Caco-2 (cell line): ENCODE data around the gene NCKAP5. TPM values are rescaled to one million over a fixed set of nuclear protein-coding genes. Genes with fewer than 3 reads are reported as not detected.

Experiments used
- BruUV-seq: library from RNA; stranded (reverse); fragments of 400-500 nt; replicated peaks from 2 replicates; lab custom pipeline; 2021; lab: Mats Ljungman, UMichigan
- CTCF ChIA-PET: fragments of 300-600 bp; sonication (Branson Sonifier 250); formaldehyde crosslinking; loops from one replicate; lab custom pipeline; 2022; ENCODE audit warnings: antibody characterized with exemption; lab: Charles Lee
- POLR2A ChIA-PET: fragments of 300-600 bp; sonication (Branson Sonifier 250); formaldehyde crosslinking; loops from one replicate; lab custom pipeline; 2022; ENCODE audit warnings: antibody characterized with exemption; lab: Charles Lee
- DNase-seq, 2 experiments: peaks; one replicate each; pipeline versions ENCODE4 v3.0.0 to v3.0.0-alpha.2; 2020 to 2022
- H3K27me3 ChIP-seq: replicated peaks from 2 replicates; pipeline ENCODE4 v1.6.0; 2011; ENCODE audit warnings: low read length; ENCODE audit not compliant: control insufficient read depth, insufficient read depth
- H3K36me3 ChIP-seq: 2 replicates; pipeline ENCODE4 v1.5.1; 2011; ENCODE audit warnings: low read length; ENCODE audit not compliant: control insufficient read depth, insufficient read depth
- H3K4me1 ChIP-seq: fragments of 250-450 bp; sonication (Bioruptor Pico); 2 replicates; pipeline ENCODE4 v1.5.1; 2020; ENCODE audit warnings: mild to moderate bottlenecking
- H3K4me3 ChIP-seq: 2 replicates; pipeline ENCODE4 v1.5.1; 2011; ENCODE audit warnings: low read depth, mild to moderate bottlenecking, control low read depth, low read length
- H3K9me3 ChIP-seq: fragments of 250-450 bp; sonication (Bioruptor Pico); 2 replicates; pipeline ENCODE4 v1.5.1; 2020; ENCODE audit warnings: mild to moderate bottlenecking, moderate library complexity
- H3K27ac Mint-ChIP-seq: one replicate; pipeline ENCODE4 v1.8.0; 2022; ENCODE audit warnings: mixed read lengths; ENCODE audit not compliant: unreplicated experiment
- H3K27me3 Mint-ChIP-seq: one replicate; pipeline ENCODE4 v1.8.0; 2022; ENCODE audit warnings: mixed read lengths; ENCODE audit not compliant: insufficient read depth, unreplicated experiment
- H3K36me3 Mint-ChIP-seq: one replicate; pipeline ENCODE4 v1.8.0; 2022; ENCODE audit warnings: mild to moderate bottlenecking, mixed read lengths; ENCODE audit not compliant: insufficient read depth, unreplicated experiment
- H3K4me1 Mint-ChIP-seq: one replicate; pipeline ENCODE4 v1.8.0; 2022; ENCODE audit warnings: low read depth, mixed read lengths; ENCODE audit not compliant: unreplicated experiment
- H3K4me3 Mint-ChIP-seq: one replicate; pipeline ENCODE4 v1.8.0; 2022; ENCODE audit warnings: mild to moderate bottlenecking, moderate library complexity, mixed read lengths; ENCODE audit not compliant: unreplicated experiment
- H3K9me3 Mint-ChIP-seq: one replicate; pipeline ENCODE4 v1.8.0; 2022; ENCODE audit warnings: mixed read lengths; ENCODE audit not compliant: unreplicated experiment
- CTCF ChIP-seq, 2 experiments: fragments of 200-600 bp in 1 of 2; IDR thresholded peaks; 1 replicate in 1 of 2; 2 replicates in 1 of 2; pipeline versions ENCODE4 v1.5.1 to v1.8.0; 2011 to 2022; ENCODE audit warnings: antibody characterized with exemption in 1 of 2, control low read depth in 1 of 2, inconsistent platforms in 1 of 2, low read depth in 1 of 2, low read length in 1 of 2, mild to moderate bottlenecking in 1 of 2, moderate library complexity in 1 of 2; ENCODE audit not compliant: insufficient read depth in 1 of 2, severe bottlenecking in 1 of 2, unreplicated experiment in 1 of 2
- intact Hi-C: fragments of 100-400 bp; cut with micrococcal nuclease; formaldehyde crosslinking; loops from one replicate; pipeline ENCODE4 v1.10.0; 2022; ENCODE audit not compliant: unreplicated experiment
- total RNA-seq: library from RNA; stranded (reverse); gene quantifications from 2 replicates; pipeline ENCODE4 v1.2.3, GENCODE V29; 2022

NCKAP5 gene
- total RNA-seq, 1 experiment from 2014 or later, result 3.8 TPM

DNA sequence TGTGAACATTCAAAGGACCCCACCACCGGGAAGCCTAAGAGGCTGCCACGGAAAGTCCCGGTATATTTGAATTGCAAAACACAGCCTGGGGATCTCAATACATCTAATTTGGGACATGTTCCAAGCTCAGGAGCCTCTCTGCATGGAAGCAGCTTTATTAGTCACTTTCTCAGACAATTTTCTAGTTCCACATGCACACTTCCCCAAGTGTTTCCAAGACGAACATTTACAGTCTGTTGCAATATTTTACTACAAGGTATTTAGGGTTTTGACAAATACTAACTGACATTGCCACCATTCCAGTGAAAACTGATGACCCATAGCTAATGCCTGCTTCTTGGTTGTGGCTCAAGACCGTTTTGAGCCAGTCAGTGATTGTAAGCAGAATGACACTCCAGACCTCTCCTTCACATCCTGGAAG lies 145.3 kb downstream of the NCKAP5 start:
- H3K4me1 ChIP-seq, result peaks cover 23% of the 10 kb centered on the region
- no peak for TF ChIP-seq CTCF (IDR thresholded peaks at IDR 0.05; ENCODE audit: insufficient read depth in 1 of 2, low read depth in 1 of 2, low read length in 1 of 2, severe bottlenecking in 1 of 2, unreplicated experiment in 1 of 2)
- CTCF ChIA-PET, result interaction anchor here (0.9 kb wide), 1 partner anchor 145 kb away, joined by 3 read pairs; the partner anchor contains the start of gene NCKAP5

GRCh38 chr2:133421516-133422324 lies 146.5 kb downstream of the NCKAP5 start:
- peak; percentile 52 to 63 for DNase-seq
- H3K4me1 Mint-ChIP-seq, result peaks cover 27% of the 10 kb centered on the region
- Histone ChIP-seq H3K27me3 (no peaks in the 10 kb centered on the region), H3K36me3 (no peaks in the 10 kb centered on the region), H3K9me3 (no peaks in the 10 kb centered on the region), H3K4me1 (peaks cover 26% of the 10 kb centered on the region), H3K4me3 (no peak overlapping the region)
- BruUV-seq, result no TSS peak
- H3K9me3 Mint-ChIP-seq, result no peaks in the 10 kb centered on the region
- peak overlapping the region; percentile 36 for H3K27ac Mint-ChIP-seq
- no peak for TF ChIP-seq CTCF (IDR thresholded peaks at IDR 0.05; ENCODE audit: insufficient read depth in 1 of 2, low read depth in 1 of 2, low read length in 1 of 2, severe bottlenecking in 1 of 2, unreplicated experiment in 1 of 2)
- H3K36me3 Mint-ChIP-seq, result no peaks in the 10 kb centered on the region
- no peaks in the 10 kb centered on the region for H3K27me3 Mint-ChIP-seq
- H3K4me3 Mint-ChIP-seq, result peak overlapping the region; percentile 60
- intact Hi-C loops, result loop anchor here (1.0 to 5.0 kb wide), 2 partner anchors 140 to 346 kb away; no protein-coding TSS in a partner anchor
- POLR2A ChIA-PET, result interaction anchor here (0.6 kb wide), 1 partner anchor 410 kb away, joined by 3 read pairs; no protein-coding TSS in a partner anchor
- CTCF ChIA-PET, result interaction anchor here (0.5 to 1.9 kb wide), 7 partner anchors 13 to 358 kb away, joined by 3 to 13 read pairs (median 5); no protein-coding TSS in a partner anchor

More for the DNA sequence above, 145.3 kb downstream of the NCKAP5 start:
- no peak for DNase-seq
- no peaks in the 10 kb centered on the region for H3K36me3 Mint-ChIP-seq
- no TSS peak for BruUV-seq
- Histone ChIP-seq H3K4me3 (no peak overlapping the region), H3K9me3 (no peaks in the 10 kb centered on the region), H3K27me3 (no peaks in the 10 kb centered on the region), H3K36me3 (no peaks in the 10 kb centered on the region)
- intact Hi-C loops, result loop anchor here (5.0 kb wide), 1 partner anchor 344 kb away; no protein-coding TSS in a partner anchor
- POLR2A ChIA-PET, result no interaction called here
- peaks cover 21% of the 10 kb centered on the region for H3K4me1 Mint-ChIP-seq
- H3K4me3 Mint-ChIP-seq, result no peak overlapping the region
- H3K27ac Mint-ChIP-seq, result no peak overlapping the region
- no peaks in the 10 kb centered on the region for H3K27me3 Mint-ChIP-seq
- H3K9me3 Mint-ChIP-seq, result no peaks in the 10 kb centered on the region

DNA sequence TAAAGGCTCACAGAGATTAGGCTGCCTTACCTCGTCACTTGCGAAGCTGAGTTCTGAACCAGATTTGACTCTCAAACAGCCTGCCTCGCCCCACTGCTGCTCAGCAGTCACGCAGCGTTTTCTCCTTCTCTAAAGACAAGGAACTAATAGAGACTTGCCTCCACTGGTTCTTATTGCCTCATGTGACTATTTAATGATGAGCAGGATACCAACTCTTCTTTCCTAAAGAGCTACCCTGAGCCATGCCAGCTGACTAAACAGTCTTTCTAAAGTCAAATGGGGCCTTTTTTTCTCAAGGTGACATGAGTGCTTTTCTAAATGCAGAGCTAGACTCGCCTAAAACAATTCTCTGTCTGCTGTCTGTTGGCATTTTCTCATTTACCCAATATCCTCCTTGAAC lies 147.5 kb downstream of the NCKAP5 start:
- H3K9me3 ChIP-seq, result no peaks in the 10 kb centered on the region
- no peaks in the 10 kb centered on the region for H3K27me3 ChIP-seq
- no peak overlapping the region for H3K27ac Mint-ChIP-seq
- intact Hi-C loops, result loop anchor here (1.0 to 5.0 kb wide), 2 partner anchors 141 to 347 kb away; no protein-coding TSS in a partner anchor
- H3K4me3 Mint-ChIP-seq, result no peak overlapping the region
- H3K9me3 Mint-ChIP-seq, result no peaks in the 10 kb centered on the region
- ChIA-PET POLR2A (no interaction called here), CTCF (interaction anchor here (1.0 to 1.9 kb wide), 4 partner anchors 14 to 359 kb away, joined by 3 to 13 read pairs (median 6); no protein-coding TSS in a partner anchor)
- BruUV-seq, result no TSS peak
- H3K36me3 Mint-ChIP-seq, result no peaks in the 10 kb centered on the region
- peaks cover 26% of the 10 kb centered on the region for H3K4me1 ChIP-seq
- no peak overlapping the region for H3K4me3 ChIP-seq
- no peak for DNase-seq
- H3K4me1 Mint-ChIP-seq, result peaks cover 27% of the 10 kb centered on the region
- no peaks in the 10 kb centered on the region for H3K27me3 Mint-ChIP-seq
- no peaks in the 10 kb centered on the region for H3K36me3 ChIP-seq
- no peak for TF ChIP-seq CTCF (IDR thresholded peaks at IDR 0.05; ENCODE audit: insufficient read depth in 1 of 2, low read depth in 1 of 2, low read length in 1 of 2, severe bottlenecking in 1 of 2, unreplicated experiment in 1 of 2)
